SKM-1 (cell line): ENCODE data around the gene ADPRM.

Source experiments
- DNase-seq: peaks from one replicate; lab custom pipeline; 2025; ENCODE audit not compliant: unreplicated experiment; lab: John Stamatoyannopoulos, UW

Gene ADPRM

GRCh38 chr17:10738521-10739258, 41.3 kb downstream of the ADPRM start:
- DNase-seq, result no peak

- no peak for DNase-seq
Measured at GRCh38 chr17:10739386-10739785, 42.0 kb downstream of the ADPRM start.

- DNase-seq, result no peak
Measured at GRCh38 chr17:10741416-10742135, 44.2 kb downstream of the ADPRM start.

GRCh38 chr17:10742431-10742830, 45.0 kb downstream of the ADPRM start:
- no peak for DNase-seq

- no peak for DNase-seq
Measured at GRCh38 chr17:10743316-10744009, 46.1 kb downstream of the ADPRM start.

- DNase-seq, result no peak
Measured at GRCh38 chr17:10744501-10745000, 47.2 kb downstream of the ADPRM start.

- no peak for DNase-seq
Measured at GRCh38 chr17:10745231-10745630, 47.8 kb downstream of the ADPRM start.

GRCh38 chr17:10748531-10749181, 51.3 kb downstream of the ADPRM start:
- DNase-seq, result no peak

- no peak for DNase-seq
Measured at GRCh38 chr17:10750210-10750609, 52.8 kb downstream of the ADPRM start.

- no peak for DNase-seq
Measured at GRCh38 chr17:10751563-10751962, 54.2 kb downstream of the ADPRM start.

- DNase-seq, result no peak
Measured at GRCh38 chr17:10752696-10753095, 55.3 kb downstream of the ADPRM start.

GRCh38 chr17:10754109-10754508, 56.7 kb downstream of the ADPRM start:
- no peak for DNase-seq

- no peak for DNase-seq
Measured at GRCh38 chr17:10754861-10755591, 57.6 kb downstream of the ADPRM start.

GRCh38 chr17:10755592-10756127, 58.3 kb downstream of the ADPRM start:
- DNase-seq, result no peak

GRCh38 chr17:10756185-10756584, 58.8 kb downstream of the ADPRM start:
- no peak for DNase-seq

GRCh38 chr17:10756619-10757018, 59.2 kb downstream of the ADPRM start:
- no peak for DNase-seq

GRCh38 chr17:10757067-10757466, 59.7 kb downstream of the ADPRM start:
- DNase-seq, result no peak

- no peak for DNase-seq
Measured at GRCh38 chr17:10757647-10758046, 60.3 kb downstream of the ADPRM start.

GRCh38 chr17:10758062-10758461, 60.7 kb downstream of the ADPRM start:
- no peak for DNase-seq
